ENCODE results near the gene CNTN4. TPM values are rescaled to one million over a fixed set of nuclear protein-coding genes. Genes with fewer than 3 reads are reported as not detected.

The CNTN4 gene
- total and polyA plus RNA-seq, 9 donors, result 0.35 to 16.7 (median 3.0) TPM

- no peaks in the 10 kb centered on the region for H3K4me1 ChIP-seq (ENCODE audit: insufficient read depth)
- DNase-seq, result no peak
- no peak overlapping the region for H3K4me3 ChIP-seq
- no peaks in the 10 kb centered on the region for H3K27me3 ChIP-seq
- WGBS, 3 donors, result 55 to 69% (median 58%) methylated on average over 5 of the region's 5 CpGs
- intact Hi-C loops (cut with DNase I), result loop anchor here in 1 of 4 donors (5.0 kb wide), 1 partner anchor 1063 kb away; no protein-coding TSS in a partner anchor
- H3K9me3 ChIP-seq, result no peaks in the 10 kb centered on the region
- H3K27ac ChIP-seq, result no peak overlapping the region
- TF ChIP-seq POLR2A (IDR thresholded peaks at IDR 0.05), result no peak
- TF ChIP-seq CTCF (IDR thresholded peaks at IDR 0.05), result no peak
- no peak for TF ChIP-seq EP300 (IDR thresholded peaks at IDR 0.05)
- no peaks in the 10 kb centered on the region for H3K36me3 ChIP-seq
Observed at GRCh38 chr3:3080309-3080708, 981.6 kb downstream of the CNTN4 start.

GRCh38 chr3:3081381-3082233 is 982.9 kb downstream of the CNTN4 start:
- TF ChIP-seq EP300 (IDR thresholded peaks at IDR 0.05) (no peak), CTCF (IDR thresholded peaks at IDR 0.05) (no peak), POLR2A (IDR thresholded peaks at IDR 0.05) (no peak)
- intact Hi-C loops (cut with DNase I), result loop anchor here in 1 of 4 donors (5.0 kb wide), 1 partner anchor 1064 kb away; no protein-coding TSS in a partner anchor
- Histone ChIP-seq H3K9me3 (no peaks in the 10 kb centered on the region), H3K4me1 (ENCODE audit: insufficient read depth) (no peaks in the 10 kb centered on the region), H3K27me3 (no peaks in the 10 kb centered on the region), H3K36me3 (no peaks in the 10 kb centered on the region), H3K4me3 (no peak overlapping the region), H3K27ac (no peak overlapping the region)
- no peak for DNase-seq
- WGBS, 3 donors, result 72 to 79% (median 73%) methylated on average over 9 of the region's 9 CpGs

- DNase-seq, result no peak
Observed at GRCh38 chr3:3082234-3082924, 983.7 kb downstream of the CNTN4 start.

GRCh38 chr3:3084890-3085289 is 986.2 kb downstream of the CNTN4 start:
- TF ChIP-seq POLR2A (IDR thresholded peaks at IDR 0.05), result no peak
- TF ChIP-seq CTCF (IDR thresholded peaks at IDR 0.05), result no peak
- no peak for TF ChIP-seq EP300 (IDR thresholded peaks at IDR 0.05)
- DNase-seq, result no peak
- H3K4me3 ChIP-seq, result no peak overlapping the region
- H3K36me3 ChIP-seq, result no peaks in the 10 kb centered on the region
- no peak overlapping the region for H3K27ac ChIP-seq
- H3K27me3 ChIP-seq, result no peaks in the 10 kb centered on the region
- WGBS, 3 donors, result 81 to 97% (median 87%) methylated on average over 3 of the region's 3 CpGs
- intact Hi-C loops (cut with DNase I), result loop anchor here in 1 of 4 donors (5.0 kb wide), 1 partner anchor 1068 kb away; no protein-coding TSS in a partner anchor
- no peaks in the 10 kb centered on the region for H3K9me3 ChIP-seq
- no peaks in the 10 kb centered on the region for H3K4me1 ChIP-seq (ENCODE audit: insufficient read depth)

More at GRCh38 chr3:3082234-3082924, 983.7 kb downstream of the CNTN4 start:
- intact Hi-C loops (cut with DNase I), result loop anchor here in 1 of 4 donors (5.0 kb wide), 1 partner anchor 1065 kb away; no protein-coding TSS in a partner anchor
- Histone ChIP-seq H3K27me3 (no peaks in the 10 kb centered on the region), H3K4me1 (ENCODE audit: insufficient read depth) (no peaks in the 10 kb centered on the region), H3K4me3 (no peak overlapping the region), H3K36me3 (no peaks in the 10 kb centered on the region), H3K9me3 (no peaks in the 10 kb centered on the region), H3K27ac (no peak overlapping the region)
- WGBS, 3 donors, result 74 to 79% (median 76%) methylated on average over 2 of the region's 2 CpGs
- no peak for TF ChIP-seq EP300 (IDR thresholded peaks at IDR 0.05)

Measured in ovary (tissue), 9 donors.